B cell (primary cell): ENCODE data around the gene ZNF311.

Source experiments
- EZH2 ChIP-seq: IDR thresholded peaks from 2 replicates; pipeline ENCODE4 v1.6.1; 2012; ENCODE audit warnings: borderline replicate concordance, low read depth, mild to moderate bottlenecking, moderate library complexity, low read length; ENCODE audit not compliant: insufficient read depth, poor library complexity, severe bottlenecking
- TF ChIP-seq, protein P1 (sequence below): fragments of 200-600 bp; IDR thresholded peaks from one replicate; pipeline ENCODE4 v1.8.0; 2022; ENCODE audit warnings: antibody characterized with exemption, mild to moderate bottlenecking

GRCh38 chr6:28988536-28989311 is 16.4 kb downstream of the ZNF311 start:
- TF ChIP-seq, protein P1, sequence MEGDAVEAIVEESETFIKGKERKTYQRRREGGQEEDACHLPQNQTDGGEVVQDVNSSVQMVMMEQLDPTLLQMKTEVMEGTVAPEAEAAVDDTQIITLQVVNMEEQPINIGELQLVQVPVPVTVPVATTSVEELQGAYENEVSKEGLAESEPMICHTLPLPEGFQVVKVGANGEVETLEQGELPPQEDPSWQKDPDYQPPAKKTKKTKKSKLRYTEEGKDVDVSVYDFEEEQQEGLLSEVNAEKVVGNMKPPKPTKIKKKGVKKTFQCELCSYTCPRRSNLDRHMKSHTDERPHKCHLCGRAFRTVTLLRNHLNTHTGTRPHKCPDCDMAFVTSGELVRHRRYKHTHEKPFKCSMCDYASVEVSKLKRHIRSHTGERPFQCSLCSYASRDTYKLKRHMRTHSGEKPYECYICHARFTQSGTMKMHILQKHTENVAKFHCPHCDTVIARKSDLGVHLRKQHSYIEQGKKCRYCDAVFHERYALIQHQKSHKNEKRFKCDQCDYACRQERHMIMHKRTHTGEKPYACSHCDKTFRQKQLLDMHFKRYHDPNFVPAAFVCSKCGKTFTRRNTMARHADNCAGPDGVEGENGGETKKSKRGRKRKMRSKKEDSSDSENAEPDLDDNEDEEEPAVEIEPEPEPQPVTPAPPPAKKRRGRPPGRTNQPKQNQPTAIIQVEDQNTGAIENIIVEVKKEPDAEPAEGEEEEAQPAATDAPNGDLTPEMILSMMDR = peak; percentile 71
- TF ChIP-seq EZH2 = no peak
